ENCODE measurements around the gene POMC.
"Not testable (repeated sequence)": the region's sequence is repeated elsewhere in the genome, so short reads cannot be mapped to it uniquely, and the experiment has no call there.

POMC gene

DNA sequence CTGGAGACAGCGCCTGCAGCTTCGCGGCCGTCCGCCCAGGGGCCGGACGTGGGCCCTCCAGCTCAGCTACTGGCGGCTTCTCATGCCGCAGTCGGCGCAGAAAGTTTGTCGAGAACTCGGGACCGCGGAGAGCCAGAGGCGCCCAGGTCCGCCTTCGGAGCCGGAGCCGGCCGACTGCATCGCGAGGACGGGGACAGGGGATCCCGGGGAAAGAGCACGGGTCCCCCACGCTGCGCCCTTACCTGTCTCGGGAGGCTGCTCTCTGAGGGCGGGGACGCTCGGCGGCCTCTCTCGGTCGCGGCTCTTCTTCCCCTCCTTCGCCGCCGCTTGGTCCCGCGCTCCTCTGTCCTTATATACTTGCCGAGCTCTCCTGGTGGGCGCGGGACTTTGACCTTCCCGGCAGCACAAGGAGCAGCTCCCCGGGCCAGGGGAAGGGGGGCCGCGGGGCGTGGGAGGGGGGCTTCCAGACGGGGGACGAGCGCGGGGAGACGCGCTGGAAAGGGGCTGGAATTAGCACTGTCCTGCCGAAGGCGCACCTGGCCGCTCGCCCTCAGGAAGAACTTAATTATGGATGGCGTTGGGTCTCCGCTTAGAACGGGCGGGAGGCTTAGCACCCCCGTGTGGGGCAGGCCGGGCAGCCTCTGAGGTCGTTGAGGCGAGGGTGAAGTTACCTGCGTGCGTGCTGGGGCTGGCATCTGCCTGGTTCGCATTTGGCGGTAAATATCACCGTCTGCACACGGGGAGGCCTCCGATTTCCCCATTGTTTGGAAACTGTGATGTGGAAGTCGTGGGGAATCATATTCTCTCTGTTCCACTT is at the start of gene POMC:
POMC (minus strand) TSS at position 325 of the 817 bp plus-strand sequence. CDS start 3,808 bp downstream, outside the sequence.
- DNase-seq, result peak; percentile 15

DNA sequence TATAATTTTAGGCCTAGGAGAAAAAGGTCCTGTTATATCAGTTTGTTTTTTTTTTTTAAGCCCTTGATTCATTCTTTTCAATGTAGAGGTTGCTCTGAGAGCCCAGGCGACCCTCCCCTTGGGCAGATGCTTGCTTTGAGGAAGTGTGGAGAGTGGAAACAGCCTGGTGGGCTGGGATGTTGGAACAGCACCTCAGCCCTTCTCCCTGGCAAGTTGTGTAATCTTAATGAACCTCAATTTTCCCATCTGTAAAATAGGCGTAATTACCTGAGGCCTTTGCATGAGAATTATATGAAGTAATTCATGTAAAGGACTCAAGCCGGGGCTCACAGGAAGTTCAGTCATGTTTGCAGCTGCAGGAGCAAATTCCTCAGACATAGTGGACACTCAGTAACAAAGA is 49.7 kb upstream of the POMC start:
- no peak for DNase-seq

DNA sequence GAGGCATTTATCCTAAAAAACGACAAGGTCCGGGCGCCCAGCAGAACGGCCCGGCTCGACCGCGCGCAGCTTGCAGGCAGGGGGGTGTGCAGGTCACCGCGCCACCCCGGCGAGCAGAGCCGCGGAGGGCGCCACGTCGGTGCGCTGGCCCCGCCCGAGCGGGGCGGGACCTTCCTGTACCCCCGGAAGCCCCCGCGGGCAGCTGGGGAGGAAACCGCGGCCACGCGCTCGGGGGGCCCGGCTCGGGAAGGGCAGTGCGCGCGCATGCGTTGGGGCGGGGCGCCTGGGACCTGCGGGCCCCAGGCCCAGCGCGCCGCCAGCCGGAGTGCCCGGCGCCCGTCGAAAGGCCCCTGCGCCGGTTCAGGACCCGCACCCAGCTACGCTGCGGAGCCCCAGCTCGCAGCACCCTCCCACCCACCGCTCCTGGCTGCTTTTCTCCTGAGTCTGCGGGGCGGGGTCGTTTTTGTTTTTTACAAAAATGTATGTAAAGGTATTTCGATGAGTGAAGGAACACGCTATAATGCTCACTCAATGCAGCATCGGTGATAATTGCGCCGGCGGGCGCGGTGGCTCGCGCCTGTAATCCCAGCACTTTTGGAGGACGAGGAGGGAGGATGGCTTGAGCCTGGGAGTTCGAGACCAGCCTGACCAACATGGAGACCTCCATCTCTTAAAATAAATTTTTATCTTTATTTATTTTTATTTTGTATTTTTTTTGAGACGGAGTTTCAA is 47.7 kb upstream of the POMC start:
- DNase-seq, result peak; percentile 81

DNA sequence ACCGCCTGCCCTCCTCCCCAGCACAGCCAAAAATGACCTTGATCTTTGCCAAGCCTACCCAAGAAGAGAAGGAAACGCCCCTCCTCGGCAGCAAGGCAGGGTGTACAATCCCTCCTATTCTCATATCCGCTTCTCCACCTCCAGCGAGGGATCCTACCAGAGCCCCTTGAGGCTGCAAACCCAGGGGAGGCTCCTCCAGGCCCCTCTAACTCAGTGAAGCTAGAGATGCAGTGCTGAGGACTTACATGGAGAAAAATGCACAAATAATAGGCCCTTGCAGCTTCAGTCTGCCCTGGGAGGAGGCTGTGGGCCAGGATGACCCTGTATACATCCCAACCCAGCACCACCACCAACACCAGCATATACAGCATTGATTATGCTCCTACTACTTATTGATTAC is 46.9 kb upstream of the POMC start:
- no peak for DNase-seq

DNA sequence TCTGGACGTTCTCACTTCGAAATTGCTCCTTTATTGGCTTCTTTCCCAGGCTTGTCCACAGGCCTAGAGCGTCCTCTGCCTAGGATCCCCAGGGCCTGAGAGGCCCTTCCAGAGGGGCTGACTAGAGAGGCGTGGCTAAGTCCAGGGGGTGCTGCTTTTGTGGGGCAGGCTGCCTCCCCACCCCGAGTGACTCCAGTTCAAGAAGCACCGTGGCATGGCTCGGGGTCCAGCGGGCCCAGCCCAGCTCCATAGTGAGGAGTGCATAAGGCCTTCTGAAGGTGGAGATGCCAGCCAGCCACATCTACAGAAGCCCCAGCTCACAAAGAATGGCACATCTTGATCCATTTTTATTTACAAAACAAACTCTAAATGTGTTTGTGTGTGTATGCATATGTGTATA is 44.8 kb upstream of the POMC start:
- DNase-seq, result no peak

DNA sequence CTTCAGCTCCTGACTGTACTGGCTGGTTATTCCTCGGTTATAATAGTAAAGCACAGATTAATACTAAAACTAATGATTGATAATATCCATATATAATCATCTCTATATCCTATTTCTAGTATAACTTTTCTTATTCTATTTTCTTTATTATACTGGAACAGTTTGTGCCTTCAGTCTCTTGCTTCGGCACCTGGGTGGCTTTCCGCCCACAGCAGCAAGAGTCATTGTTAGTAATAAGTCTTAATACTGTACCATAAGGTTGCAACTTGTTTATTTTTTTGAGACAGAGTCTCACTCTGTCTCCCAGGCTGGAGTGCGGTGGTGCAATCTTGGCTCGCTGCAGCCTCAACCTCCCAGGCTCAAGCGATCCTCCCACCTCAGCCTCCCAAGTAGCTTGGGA is 42.5 kb upstream of the POMC start:
- DNase-seq, result not testable (repeated sequence)

DNA sequence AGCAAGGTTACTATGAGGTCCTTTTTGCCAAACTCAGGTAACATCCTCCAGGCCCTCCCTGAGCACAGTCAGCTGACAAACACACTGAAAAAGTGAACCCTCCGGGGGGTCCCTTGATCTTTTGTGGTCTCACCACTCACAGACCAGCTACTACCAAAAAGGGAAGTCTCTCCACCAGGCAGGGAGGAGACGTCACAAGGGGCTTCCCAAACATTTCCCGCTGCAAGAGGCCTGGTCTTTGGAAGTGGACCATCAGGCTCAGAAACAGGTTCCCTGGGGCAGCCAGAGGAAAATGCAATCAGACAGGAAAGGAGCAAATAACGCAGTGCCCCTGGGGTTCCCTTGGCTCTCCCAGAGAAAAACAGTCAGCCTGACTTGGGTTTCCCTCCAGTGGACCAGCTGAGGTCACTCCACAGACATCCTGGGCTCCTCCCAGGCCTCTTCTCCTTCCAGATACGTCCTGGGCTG is 38.7 kb upstream of the POMC start:
- DNase-seq, result no peak

DNA sequence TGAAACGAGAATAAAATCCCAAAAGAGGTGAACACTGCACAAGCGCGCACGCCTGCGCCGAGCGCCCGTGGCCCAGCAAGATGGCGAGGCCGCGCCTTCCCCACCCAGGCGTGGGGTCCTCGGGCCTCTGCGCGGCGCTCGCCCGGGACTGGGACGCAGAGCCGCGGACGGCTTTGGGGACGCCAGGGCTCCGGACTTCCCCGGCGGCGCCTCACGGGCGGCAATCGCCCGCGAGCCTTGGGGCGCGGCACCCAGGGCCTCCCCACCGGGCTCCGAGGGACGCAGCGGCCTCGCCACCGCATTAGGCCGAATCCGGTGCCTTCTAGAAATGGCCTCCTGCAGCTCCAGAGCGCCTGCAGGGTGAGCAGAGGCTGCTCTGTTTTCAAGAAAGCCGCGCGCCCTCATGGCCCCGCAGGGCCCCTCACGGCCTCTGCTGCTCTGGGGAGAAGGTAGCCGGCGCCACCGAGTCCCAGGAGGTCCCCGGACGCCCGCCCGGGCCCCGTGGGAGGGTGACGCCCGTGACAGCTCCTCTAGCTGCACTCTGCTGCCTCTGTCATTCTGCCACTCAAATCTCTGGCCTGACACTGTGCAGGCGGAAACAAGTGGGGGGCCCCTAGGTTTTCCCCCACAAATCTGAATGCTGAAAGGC is 35.9 kb upstream of the POMC start:
- DNase-seq, result no peak

DNA sequence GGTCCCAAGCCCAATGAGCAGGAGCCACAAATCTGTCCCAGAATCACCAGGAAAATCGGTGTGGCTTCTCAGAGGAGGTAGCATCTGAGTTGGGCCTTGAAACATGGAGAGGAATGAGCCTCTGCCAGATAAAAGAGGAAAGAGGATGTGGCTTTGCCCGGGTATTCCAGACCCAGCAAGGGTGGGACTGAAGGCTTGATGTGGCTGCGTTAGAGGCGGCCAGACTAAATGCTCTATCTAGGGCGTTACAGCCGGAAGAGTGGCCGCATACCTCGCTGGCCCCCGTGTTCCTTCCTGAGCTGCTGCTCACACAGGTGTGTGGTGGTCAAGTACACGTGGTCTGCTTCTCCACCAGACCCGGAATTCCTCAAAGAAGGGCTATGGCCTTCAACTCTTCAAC is 33.9 kb upstream of the POMC start:
- DNase-seq, result no peak

DNA sequence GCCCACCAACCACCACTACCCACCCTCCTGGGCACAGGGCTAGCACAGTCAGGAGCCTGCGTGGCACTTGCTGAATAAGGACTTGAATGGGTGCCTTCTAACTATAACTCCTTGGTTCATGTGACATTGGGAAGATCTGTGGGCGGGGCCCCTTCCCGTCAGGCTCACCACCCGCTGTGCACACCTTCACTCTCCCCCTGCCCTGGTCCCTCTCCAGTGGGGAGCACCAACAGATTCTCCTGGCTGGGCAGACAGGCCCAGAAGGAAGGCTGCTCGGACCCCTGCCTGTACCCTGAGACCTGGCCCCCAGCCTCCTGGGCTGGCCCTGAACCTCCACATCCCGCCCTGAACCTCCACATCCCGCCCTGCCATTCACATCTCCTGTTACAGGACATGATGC is 33.4 kb upstream of the POMC start:
- DNase-seq, result no peak

DNA sequence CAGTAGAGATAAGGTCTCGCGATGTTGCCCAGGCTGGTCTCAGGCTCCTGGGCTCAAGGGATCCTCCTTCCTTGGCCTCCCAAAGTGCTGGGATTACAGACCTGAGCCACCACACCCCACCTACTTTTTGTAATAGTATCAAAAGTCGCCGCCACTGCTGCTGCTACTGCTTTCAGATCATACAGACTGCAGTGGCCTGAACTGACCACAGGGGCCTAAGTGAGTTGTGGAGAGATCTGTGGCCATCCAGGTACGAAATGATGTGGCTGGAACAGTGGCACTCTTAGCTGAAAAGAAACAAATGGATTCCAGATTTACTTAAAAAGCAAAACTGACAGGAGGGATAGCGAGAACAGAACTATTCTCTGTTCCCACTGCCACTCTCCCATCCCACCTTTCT is 32.9 kb upstream of the POMC start:
- no peak for DNase-seq

DNA sequence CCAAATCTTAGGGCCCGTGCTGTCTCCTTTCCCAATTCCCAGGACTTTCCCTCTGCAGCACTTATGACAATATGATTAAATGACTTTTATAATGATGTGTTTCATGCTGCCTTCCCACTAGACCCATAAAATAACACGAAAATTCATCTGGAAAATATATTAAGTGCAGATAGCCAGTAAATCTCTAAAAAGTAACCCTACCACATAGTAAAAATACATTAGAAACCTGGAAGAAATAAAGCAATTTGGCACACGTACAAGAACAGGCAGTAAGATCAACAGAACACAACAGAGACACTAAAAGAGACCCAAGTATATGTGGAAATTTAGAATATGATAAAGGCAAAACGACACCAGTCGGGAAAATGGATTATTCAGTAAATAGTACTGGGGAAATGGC is 30.2 kb upstream of the POMC start:
- no peak for DNase-seq

DNA sequence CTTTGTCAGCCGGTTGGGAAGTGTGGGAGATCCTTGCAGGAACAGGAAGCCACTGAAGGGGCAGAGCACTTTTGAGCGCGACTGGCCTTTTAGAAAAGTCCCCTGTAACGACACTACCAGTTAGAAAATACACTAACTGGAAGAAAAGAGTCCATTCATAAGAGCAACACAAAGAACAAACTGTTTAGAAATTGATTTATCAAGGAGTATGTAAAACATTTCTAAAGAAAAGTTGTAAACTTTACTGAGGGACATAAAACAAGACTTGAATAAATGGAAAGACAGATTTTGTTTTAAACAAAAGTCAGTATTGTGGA is 29.8 kb upstream of the POMC start:
- DNase-seq, result no peak

DNA sequence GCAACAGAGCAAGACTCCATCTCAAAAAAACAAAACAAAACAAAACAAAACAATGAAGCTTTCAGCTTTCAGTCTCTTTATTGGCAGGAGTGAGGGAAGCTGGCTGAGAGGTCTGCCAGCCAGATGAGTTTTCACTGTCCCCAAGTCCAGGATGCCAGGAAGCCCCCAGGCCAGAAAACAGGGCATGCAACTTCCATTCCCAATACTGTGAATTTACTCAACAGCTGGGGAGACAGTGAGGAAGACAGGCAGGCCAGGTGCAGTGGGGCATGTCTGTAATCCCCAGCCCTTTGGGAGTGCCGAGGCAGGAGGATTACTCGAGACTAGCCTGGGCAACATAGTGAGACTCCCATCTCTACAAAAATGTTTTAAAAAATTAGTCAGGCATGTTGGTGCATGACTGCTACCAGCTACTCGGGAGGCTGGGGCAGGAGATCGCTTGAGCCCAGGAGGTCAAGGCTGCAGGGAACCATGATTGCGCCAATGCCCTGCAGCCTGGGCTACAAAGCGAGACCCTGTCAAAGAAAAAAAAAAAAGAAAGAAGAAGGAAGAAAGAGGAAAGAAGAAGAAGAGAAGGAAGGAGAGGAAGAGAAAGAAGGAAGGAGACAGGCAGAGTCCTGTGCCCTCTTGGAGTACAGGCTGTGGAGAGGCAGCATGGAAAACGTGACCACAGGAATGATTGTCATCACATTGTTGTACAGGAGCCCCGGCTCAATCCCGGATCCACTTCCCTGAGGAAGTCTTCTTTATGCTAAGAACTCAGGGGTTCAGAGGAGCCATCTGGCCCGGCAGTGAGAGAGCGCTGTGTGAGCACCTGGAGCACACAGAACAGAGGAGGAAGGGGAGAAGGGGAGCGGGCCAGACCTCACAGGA is 29.2 kb upstream of the POMC start:
- DNase-seq, result no peak

DNA sequence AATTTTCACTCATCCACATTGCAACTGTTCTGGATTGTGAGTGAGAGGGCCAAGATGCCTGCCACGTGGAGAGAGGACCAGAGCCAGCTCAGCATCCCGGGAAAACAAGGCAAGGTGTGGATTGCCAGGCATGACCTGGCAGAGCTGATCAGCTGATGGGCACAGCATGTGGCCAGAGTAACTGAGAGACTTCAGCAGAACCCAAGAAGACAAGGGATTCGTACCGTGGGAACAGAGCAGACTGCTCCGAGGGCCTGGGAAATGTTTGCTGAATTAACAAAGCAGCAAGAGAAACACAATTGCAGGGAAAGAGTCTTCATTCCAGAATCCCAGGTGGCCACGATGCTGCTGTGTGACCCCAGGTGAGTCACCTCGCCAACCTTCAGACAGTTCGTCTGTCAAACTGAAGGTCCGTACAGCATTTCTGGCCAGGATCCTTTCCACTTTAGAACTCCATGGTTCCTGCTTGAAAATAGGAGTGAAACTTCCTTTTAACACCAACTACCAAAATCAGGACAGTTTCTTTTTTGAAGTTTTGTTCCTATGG is 26.3 kb upstream of the POMC start:
- no peak for DNase-seq

DNA sequence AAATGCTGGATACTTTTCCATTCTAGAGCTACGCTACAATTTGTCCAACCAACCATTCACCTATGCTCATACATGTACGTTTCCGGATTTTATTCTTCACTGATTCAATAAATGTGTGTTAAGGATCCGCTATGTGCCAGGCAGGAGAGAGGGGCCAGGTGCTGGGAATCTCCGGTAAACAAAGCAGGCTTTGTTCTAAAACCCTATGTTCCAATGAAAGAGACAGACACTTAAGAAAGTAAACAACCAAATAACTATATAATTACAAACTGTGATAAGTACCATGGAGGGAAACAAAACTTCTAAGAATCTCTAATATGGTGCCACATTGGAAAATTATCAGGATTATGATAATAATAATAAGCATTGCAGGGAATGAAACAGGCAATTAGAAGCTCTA is 22.2 kb upstream of the POMC start:
- DNase-seq, result no peak

DNA sequence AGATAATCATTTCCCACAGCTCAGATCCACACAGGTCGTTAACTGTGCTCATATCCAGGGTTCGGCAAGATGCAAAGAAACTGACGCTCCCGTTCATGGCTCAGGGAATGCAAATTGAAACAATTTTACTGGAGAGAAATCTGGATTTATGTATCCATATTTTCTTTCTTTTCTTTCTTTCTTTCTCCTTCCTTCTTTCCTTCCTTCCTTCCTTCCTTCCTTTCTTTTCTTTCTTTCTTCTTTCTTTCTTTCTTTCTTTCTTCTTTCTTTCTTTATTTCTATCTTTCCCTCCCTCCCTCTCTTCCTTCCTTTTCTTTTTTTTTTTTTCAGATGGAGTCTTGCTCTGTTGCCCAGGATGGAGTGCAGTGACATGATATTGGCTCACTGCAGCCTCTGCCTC is 20.0 kb upstream of the POMC start:
- DNase-seq, result no peak

DNA sequence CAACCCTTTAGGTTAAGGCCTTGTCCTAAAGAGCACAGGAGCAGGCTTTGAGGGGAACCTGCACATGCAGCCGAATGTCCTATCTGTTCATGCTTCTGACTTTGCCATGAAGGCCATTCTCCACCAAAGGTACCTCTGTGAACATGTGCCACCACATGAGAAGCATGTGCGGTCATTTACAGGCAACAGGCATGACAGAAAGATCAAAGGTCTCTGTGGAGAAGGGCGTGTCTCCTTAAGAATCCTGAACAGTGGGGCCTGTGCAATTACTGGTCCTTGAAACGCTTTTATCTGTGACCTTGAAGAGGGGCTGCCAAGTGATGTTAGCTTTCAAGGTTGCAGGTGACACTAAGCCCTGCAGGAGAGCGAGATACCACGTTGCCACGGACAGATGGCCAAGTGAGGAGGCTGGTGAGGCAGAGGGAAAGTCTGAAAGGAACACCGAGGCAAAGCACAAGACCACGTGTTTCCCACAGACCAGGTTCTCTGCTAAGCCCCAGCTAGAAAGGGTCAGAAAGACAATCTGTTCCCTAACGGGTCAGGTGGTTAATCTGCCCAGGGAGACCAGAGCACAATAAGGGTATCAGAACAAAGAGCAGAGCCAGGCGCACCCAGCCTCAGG is 19.5 kb upstream of the POMC start:
- DNase-seq, result no peak

DNA sequence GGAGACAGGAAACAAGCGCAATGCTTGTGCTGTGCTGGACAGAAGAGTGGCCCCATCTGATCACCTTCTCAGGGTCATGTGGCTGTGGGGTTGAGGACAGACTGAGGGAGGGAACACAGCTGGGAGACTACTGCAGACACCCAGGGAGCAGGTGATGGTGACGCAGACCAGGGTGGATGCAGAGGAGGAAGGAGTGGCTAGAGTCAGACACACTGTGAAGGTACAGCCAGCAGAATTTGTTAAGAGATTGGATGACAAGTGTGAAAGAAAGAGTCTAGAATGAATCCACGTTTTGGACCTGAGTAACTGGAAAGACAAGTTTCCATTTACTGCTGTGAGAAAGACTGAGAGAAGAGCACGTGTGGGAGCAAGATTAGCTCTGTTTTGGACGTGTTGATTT is 15.9 kb upstream of the POMC start:
- no peak for DNase-seq

DNA sequence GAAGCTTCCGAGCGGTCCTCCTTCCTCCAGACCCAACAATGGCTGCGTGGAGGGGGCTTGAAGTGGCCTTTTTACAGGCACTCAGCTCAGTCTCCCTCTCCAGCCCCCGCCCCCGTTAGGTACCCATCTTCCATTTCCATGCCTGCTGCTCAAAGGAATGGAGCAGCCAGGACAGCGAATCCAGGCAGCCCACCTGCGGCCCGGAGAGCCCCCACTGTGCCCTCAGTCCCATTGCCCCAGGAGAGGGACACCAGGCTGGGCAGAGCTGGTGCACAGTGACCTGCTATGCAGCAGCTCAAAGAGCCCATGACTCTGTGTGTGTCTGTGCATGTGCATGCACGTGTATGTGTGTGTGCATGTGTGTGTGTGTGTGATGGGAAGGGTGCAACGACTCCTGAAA is 10.6 kb upstream of the POMC start:
- no peak for DNase-seq

DNA sequence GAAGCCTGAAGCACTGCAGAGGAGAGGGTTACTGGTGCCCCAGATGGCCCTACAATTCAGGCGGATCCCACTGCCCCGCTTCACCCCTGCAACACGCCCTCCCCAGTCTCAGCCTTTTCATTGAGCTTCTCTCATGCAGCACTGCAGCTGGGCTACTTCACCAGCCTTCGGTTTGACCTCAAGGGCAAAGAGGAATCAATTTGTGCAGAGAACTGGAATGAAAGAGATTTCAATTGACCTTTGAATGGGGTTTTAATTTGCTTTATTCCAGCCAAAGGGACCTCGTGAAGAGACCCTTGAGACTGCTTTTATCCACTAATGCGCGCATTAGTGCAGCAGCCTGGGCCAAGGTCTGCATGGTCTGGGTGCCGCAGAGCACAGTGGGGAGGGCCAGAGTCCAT is 8.8 kb upstream of the POMC start:
- no peak for DNase-seq

DNA sequence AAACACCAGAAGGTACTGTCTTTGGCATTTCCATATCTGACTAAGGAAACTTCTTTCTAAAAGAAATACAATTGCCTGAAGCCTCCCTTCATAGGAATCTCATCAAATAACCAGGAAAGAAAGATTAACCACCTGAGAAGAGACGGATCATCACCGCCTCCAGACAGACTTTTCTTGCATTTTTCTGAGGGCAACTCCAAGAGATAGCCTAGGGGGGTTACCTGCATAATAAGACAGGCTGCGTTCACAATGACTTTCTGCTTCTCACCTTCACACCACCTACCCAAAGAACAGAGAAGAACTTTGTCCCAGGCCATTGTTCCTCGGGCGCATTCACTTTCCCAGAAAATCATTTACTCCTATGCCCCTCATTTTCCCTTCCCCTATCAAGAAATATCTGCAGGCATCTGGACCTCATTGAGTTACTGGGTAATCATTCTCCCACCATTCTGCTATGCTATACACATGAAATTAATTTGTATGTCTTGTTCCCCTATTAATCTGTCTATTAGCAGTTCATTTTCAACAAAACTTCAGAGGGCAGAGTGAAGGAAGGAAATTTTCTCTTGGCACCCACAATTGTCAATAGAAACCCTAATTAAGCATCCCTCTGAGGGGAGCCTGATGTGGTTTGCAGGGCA is 8.3 kb upstream of the POMC start:
- no peak for DNase-seq
